B cell (primary cell): ENCODE data around the gene CANT1.

Source experiments
- CTCF ChIP-seq: fragments of 200-600 bp; IDR thresholded peaks from one replicate; pipeline ENCODE4 v1.8.0; 2022; ENCODE audit warnings: antibody characterized with exemption, mild to moderate bottlenecking
- EZH2 ChIP-seq: IDR thresholded peaks from 2 replicates; pipeline ENCODE4 v1.6.1; 2012; ENCODE audit warnings: borderline replicate concordance, low read depth, mild to moderate bottlenecking, moderate library complexity, low read length; ENCODE audit not compliant: insufficient read depth, poor library complexity, severe bottlenecking

DNA sequence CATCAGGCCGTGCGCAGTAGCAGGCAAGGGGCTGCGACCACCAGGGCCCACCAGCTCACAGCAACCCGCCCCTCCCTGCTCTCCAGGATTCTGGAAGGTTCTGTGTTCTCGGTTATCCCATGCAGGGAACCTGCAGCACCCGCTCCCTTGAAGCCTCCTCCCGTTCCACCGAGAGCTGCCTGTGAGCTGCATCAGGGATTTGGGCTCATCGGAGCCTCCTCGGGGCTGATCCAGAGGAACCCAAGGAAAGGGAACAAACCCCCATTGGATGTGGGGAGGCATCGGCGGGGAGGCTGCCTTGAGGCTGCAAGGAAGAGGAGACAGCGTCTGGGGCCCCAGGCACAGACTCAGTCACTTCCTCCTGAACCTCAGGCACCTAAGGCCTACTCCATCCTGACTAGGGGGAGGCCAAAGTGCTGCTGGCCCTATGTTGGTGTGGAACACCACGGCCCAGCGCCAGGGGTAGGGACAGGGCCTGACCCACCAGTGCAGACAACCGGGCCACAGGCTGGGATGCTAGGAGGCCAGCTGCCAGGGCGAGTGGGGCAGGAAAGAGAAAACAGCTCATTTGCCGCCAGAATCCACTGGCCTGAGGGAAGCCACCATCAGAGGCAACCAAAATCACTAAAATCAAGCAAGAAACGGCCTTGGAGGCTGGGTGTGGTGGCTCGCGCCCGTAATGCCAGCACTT is 15.4 kb downstream of the CANT1 start:
- TF ChIP-seq CTCF (no peak), EZH2 (no peak)
